Measurements from ENCODE around the gene SLC9A9.
"Not testable (repeated sequence)": the region's sequence is repeated elsewhere in the genome, so short reads cannot be mapped to it uniquely, and the experiment has no call there.

The SLC9A9 gene

DNA sequence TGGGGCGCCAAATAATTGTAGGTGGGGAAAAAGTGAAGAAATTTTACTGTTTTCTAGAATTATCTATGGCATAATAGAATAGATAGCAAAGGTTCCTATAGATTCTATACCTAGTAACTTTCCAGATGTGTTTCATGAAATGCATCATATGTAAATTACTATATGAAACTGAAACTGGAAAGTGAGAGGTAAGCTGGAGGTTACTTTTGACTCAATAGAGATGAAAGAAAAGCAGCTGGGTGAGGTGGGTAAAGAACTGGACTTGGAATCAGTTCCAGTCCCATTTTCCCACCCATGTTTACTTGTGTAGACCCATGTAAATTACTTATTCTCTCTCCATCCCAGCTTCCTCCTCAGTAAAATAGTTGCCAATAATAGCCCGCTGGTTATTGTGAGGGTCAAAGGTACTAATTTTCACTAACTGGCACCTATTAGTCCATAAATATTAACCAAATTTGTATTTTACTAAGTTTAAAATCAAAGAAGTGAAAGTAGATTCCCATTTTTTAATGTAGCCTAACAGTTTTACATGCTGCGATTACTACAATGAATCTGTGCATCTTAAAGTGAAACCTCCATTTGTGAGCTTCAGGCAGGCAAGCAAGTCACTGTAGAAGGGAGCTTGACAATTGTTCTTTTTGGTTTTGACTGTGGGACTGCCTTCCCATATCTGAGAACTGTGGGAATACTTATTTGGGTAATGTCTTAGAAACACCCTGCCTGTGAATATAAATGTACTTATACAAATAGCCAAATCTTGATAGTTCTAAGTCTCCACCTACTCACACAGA lies 312.1 kb downstream of the SLC9A9 start:
- DNase-seq, result no peak

DNA sequence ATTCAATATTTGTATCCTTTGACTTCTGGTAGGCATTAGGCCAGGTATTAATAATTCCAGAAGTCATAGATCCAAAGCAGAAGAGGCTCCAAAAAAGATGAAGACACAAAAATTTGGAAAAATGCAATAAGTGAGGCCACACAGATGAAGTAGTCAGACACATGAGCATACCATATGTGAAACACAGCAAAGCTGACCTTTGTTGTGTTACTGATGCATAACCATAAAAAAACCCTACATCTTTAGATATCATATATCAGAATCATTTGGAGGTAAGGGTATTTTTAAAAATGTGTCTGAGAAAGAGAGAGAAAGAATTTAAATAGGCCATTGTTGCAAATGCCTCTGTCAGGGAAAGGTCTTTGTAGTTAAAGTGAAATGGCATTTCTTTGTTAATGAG lies 314.9 kb downstream of the SLC9A9 start:
- DNase-seq, result no peak

DNA sequence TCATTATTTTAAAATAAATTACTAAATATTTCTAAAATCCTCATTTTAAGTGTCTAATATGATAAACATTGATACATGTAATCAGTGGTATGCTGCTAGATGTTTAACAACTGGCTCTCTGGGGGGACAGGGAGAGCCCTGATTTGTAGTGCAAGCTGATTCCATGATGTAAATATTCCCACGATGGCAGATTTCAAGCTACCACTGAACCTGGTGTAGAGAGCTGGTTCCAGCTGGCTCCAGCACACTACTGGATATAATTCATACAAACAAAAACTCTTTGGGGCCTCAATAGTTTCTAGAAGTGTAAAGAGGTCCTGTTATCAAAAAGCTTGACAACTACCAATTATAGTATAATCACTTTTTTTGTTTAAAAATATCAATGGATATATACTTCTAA lies 316.2 kb downstream of the SLC9A9 start:
- DNase-seq, result no peak

DNA sequence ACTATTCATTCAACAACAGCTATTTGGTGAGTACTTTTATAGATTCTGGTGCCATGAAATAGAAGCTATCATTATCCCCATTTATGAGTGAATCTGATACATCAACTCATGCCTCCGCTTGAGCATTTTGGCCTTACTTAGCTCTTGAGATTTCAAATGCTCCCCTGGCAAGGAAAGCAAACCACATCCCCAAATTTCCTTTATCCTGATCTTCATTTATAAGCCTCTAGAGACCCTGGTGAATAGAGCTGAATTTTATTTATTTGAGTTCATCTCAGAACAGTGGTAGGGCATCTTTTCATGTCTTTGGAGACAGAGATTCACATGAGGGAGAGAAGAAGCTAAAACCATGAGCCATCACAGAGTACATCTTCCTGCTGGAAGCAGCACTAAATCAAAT lies 317.2 kb downstream of the SLC9A9 start:
- DNase-seq, result no peak

DNA sequence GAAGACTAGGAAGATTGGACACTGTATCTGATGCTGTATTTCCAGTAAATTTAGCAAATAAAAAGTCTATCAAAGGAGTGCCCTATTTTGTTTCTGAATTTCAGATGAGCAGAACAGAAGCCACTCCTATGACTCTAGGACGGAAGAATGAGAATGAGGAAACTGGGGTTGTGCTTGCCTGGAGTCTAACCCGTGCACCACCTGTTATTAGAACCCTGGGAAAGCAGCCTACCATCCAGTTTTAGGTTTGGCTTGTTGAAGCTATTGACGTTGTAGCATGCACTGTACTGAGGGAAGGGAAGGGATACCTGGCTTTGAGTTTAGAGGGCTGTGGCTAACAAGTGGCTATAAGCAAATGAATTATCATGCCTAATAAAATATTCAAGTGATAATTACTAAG lies 318.5 kb downstream of the SLC9A9 start:
- DNase-seq, result no peak

DNA sequence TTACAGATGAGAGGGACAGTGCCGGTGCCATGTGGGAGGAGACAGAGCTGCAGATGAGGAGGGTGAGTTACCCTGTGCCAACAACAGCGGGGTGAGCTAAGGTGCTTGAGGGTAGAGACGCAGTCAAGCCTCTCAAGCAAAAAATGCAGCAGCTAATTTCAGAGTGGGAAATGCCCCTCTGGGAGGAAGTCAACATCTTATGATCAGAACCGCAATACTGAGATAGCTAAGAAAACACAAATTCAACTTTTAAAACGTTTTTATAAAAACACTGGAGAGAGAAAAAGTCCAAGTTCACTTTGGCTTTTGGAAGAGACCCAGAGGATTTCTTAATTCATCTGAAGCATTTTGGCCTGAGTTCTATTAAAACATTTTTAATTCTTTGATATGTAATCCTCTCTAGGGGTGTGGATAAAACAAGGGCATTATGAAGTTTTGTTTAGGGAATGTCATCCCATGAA lies 319.2 kb downstream of the SLC9A9 start:
- no peak for DNase-seq

DNA sequence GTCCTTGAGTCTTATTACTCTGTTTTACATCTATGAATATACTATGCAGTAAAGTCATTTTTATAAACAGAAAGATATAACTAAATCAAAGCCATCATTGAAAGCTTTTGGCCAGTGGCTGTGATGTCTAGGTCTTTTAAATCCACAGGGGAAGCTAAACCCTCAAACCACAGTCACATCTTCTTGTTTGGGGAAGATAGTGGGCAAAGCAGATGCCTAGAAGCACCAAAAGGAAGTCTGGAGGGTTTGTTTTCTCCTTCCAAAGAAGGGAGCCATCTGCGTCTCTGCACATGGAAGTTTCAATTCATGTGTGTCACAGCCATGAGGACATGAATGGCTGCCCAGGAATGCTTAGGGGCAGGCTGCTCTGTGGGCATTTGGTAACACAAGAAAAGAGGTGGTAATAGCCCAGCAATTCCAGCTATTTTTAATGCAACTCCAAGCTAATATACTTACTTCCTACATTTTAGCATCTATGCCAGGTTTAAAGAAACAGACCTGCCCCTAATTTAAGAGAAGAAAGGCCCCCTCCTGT lies 322.2 kb downstream of the SLC9A9 start:
- DNase-seq, result no peak

DNA sequence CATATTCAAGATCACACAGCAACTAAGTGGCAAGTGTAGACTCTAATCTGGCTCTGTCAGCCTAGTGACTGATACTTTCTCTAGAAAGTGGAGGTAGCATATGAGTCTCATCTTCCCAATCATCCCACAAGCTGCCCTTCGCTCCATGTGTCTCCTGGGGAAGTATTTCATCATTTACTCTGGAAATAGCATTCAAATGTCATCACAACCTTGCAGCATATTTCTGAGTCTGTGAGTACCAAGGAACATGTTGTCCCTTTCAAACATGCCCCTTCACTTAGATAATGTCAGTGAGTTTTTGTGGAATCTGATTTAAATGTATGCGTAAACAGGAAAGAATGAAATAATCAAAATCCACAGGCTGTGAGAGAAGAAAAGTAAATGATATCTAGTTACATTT lies 322.9 kb downstream of the SLC9A9 start:
- no peak for DNase-seq

DNA sequence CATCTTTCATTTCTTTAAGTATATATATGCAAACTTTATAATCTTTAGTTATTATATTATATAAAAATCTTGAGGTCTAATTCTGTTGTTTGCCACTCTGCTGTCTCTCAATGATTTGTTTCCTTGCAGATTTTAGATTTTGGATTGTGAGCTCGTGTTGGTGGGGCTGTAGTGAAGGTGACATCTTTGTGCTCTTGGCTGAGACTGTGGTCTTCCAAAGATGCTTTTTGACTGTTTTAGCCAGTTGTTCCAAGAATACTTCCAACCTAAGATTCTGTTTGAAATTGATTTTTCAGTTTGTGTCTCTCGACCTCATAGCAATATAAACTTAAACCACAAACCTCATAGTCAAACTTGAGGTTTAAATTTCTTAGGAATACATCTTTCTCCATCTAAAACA lies 326.5 kb downstream of the SLC9A9 start:
- DNase-seq, result no peak

DNA sequence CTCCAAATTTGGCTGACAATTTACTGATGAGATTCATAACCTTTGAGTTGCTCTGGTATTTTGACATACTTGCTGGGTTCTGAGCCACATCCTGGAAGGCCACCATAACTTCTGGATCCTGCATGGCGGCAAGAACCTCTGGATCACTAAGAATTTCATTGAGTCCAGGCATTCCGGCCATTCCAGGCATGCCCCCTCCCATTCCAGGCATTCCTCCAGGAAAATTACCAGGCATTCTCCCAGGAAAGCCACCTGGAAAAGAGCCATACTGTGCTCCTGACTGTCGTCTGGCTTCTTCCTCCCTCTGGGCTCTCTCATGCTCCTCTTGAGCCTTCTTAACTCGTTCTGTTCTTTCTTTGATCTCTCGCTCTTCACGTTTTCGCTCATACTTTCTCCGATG lies 331.1 kb downstream of the SLC9A9 start:
- DNase-seq, result not testable (repeated sequence)

DNA sequence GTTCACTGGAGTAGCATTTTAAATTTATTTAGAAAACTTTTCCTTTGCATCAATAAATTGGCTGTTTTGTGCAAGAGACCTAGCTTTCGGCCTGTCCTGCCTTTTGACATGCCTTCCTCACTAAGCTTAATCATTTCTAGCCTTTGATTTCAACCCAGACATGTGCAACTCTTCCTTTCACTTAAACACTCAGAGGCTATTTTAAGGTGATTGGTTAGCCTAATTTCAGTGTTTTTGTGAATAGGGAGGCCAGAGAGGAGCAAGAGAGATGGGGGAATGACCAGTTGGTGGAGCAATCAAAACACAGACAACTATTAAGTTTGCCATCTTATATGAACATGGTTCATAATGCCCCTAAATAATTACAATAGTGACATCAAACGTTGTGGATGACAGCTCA lies 333.4 kb downstream of the SLC9A9 start:
- no peak for DNase-seq

DNA sequence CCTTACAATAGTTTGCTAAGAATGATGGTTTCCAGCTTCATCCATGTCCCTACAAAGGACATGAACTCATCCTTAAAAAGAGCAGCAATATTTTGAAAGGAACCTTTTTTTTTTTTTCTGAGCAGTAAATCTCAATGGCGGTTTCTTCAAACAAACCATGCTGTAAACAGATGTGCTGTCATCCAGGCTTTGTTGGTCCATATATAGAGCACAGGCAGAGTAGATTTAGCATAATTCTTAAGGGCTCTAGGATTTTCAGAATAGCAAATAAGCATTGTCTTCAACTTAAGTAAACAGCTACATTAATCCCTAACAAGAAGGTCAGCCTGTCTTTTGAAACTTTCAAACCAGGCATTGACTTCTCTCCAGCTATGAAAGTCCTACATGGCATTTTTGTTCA lies 334.2 kb downstream of the SLC9A9 start:
- no peak for DNase-seq

DNA sequence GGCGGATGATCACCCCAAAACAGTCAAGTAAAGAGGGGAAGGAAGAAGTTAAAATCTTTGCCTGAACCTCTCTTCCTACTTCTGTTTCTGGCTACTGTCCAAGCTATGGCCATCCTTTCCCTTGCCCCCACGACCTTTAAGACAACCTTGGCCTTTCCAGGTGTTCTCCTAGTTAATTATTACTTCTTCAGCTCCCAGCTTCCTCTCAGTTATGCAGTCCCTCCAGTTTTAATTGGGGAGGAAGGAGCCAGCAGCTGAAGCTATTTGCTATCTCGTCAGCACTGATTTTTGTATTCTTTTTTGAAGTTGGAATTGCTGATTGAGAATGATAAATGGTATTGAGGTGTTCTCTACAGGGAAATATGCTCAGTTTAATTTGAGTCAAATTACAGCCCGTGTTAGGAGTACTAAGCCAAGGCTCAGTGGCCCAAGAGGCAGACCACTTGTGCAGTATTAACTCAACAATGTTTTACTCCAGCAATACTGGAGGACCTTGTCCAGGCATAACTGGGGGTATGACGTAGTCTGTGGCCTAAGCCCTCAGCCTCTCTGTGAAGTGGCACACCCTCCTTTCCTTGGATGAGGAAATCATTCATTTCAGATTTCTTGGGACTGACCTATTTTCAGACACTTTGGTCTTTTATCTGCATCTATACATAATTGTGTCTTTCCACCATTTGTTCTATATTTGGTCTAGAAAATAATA lies 336.9 kb downstream of the SLC9A9 start:
- no peak for DNase-seq

DNA sequence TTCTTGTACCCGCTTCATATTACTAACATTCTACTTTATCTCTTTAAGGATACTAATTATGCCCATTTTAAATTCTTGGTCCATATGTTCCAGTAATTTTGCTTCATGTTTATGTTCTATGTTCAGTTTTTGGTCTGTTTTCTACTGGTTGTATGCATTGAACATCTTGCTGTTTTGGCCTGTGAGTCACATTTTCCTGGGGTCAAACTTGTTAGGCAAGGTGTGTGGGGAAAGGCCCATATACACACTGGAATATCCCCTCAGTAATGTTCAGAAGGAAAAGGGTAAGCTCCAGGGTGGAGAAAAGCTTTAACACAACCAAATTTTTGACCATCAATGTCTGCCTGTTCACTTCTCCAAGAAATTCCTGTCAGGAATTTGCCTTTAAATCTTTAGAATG lies 337.7 kb downstream of the SLC9A9 start:
- DNase-seq, result no peak

DNA sequence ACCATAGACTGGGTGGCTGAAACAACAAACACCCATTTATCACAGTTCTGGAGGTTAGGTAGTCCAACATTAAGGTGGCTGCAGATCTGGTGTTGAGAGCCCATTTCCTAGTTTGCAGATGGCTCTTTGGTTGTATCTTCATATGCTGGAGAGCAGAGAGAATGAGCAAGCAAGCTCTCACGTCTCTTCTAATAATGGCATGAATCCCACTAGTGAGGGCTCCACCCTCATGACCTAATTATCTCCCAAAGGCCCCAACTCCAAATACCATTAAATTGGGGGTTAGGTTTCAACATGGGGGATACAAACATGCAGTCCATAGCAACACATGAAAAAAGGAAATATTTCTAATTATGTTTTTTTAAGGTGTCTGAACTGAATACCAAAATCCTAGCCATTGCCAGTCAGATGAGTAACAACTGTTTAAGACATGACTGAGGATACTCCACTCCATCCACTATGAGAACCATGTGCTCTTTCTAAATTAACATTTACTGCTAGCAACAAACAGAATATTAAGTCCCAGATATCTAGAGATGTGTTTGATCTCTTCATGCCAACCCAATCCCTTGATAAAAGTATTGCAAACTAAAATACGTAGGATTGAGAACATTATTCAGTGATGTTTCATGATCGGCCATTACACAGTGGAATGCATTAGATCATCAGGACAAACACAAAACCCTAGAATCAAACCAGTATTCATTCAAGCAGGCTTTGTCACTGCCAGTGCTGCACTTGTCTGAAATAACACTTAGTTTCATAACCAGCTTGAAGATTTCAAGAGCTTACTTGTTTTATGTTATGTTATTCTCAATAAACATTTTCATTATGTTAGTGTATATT lies 340.3 kb downstream of the SLC9A9 start:
- no peak for DNase-seq

DNA sequence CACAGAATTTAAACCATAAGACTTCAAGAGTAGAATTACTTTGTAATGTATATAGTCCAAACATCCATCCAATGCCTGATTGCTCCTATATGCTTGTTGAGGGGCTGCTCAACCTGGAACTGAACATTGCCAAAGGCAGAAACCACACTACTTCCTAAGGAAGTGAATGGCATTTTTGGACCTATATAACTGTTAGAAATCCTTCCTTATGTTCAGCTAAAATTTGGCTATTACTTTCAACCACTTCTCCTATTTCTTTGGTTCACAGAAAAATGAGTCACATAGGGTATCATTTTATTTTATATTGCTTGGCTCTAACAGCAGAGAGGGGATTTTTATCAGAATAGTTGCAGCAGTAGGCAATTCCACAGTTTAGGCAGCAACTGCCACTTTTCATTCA lies 342.1 kb downstream of the SLC9A9 start:
- no peak for DNase-seq

DNA sequence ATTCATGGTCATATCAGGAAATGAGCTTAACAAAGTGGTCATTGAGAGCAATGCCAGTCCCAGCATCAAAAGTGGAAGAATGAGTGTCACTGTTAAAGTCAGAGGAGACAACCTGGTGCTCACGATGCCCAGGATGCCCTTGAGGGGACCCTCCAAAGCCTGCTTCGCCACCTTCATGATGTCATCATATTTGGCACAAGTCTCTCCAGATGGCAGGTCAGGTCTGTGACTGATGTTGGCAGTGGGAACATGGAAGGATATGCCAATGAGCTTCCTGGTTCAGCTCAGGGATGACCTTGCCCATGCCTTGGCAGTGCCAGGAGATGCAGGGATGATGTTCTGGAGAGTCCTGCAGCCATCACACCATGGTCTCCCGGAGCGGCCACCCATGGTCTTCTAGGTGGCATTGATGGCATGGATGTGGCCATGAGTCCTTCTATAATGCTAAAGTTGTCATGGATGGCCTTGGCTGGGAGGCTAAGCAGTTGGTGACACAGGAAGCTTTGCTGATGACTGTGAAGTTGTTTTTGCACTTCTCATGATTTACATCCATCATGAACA lies 344.9 kb downstream of the SLC9A9 start:
- no peak for DNase-seq

DNA sequence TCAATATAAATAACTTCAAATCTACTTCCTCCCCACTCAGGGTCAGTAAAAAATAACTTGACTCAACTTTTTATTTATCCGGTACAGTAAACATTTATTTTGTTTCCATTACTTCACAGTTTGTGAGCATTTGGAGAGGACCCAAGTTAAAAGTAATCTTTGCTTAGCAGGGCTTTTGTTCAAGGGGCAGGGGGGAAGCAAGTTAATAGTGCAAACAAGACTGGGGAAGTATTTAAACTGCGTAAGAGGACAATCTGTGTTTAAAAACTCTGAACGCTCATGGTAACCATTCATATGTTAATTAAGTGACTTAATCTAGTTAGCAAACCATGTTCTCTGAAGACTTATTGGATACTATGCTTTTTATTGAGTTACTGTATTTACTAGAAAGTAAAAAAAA lies 346.2 kb downstream of the SLC9A9 start:
- DNase-seq, result no peak

DNA sequence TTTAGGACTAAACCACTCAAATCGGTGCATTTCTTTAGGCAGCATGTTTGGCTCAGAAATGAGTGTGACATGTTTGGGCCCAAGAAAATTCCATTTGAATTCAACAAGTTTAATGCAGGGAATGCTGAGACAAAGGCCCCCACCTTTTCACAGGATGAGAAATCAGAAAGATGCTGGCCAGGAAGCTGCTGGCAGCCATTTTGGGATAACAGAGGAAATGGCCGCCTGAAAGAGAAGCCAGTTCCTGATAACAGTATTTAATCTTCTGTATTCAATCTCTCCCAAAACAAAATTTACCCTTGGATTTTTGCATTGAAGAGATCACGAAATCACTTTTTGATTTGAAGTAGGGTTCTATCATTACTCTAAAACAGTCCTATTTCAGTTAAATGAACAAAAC lies 350.9 kb downstream of the SLC9A9 start:
- no peak for DNase-seq

DNA sequence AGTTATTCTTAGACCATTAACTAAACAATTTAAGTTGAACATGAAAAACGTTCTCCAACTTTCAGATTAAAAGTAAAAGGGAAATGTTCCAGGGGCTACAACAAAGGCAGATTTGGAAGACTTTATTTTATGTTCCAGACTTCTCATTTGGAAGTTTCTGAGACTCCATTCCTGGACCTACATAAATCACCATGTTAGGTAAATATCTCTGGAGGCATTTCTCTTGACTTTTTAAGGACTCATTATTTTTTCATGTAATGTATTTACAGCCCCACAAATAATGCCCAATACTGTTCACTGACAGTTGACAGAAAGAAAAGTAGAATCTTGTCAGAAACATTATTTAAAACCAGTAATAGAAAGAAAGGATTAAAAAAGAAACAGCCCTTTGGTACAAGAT lies 352.1 kb downstream of the SLC9A9 start:
- DNase-seq, result no peak

DNA sequence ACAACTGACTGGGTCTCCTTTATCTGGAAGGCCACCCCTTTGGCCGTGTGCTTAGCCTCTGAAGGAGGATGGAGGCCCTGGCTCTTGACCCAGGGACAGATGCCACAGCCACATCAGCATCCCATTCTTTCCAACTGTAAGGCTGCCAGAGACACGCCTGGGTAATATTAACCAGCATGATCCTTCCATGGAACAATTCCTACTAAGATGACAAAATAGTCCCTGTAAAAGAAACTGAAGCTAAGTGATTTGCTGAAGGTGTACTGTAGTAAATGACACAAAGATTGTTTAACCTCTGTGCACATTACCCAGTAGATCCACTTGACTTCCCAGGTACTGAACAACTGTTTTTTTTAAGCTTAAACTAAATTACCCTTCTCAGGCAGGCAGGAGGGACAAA lies 352.7 kb downstream of the SLC9A9 start:
- no peak for DNase-seq

DNA sequence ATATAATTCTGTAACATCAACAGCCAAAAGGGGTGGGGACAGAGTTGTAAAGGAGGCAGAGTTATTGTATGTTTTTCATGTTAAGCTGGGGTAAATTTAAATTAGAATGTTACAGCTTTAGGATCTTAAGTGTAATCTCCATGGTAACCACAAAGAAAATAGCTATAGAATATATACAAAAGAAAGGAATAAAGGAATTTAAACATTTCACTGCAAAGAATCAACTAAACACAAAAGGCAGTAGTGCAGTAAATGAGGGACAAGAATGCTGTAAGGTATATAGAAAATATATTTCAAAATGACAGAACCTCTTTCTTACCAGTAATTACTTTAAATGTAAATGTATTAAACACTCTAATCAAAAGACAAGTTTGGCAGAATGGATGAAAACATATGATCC lies 361.7 kb downstream of the SLC9A9 start:
- no peak for DNase-seq

Measured in stimulated activated CD4-positive, alpha-beta T cell treated with anti-CD3 and anti-CD28 coated beads, Interleukin-4, amount 100 ng/mL, for 24 hours (primary cell).